ENCODE results near the gene GASK1A. TPM values are rescaled to one million over a fixed set of nuclear protein-coding genes. Genes with fewer than 3 reads are reported as not detected.

The GASK1A gene
- total and polyA plus RNA-seq, 4 donors: 0.79 to 22.8 (median 4.6) TPM

DNA sequence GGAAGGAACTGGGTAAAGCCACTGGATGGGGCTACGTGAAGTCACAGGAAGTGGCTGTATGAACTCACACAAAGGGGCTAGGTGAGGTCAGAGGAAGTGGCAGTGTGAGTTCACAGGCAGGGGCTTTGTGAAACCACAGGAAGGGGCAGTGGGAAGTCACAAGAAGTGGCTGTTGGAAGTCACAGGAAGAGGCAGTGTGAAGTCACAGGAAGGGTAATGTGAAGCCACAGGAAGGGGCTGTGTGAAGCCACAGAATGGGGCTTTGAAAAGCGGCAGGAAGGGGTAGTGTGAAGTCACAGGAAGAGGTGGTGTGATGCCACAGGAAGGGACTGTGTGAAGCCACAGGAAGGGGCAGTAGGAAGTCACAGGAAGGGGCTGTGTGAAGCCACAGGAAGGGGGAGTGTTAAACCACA, 34.6 kb downstream of the GASK1A start:
- Histone ChIP-seq H3K4me3 (ENCODE audit: low read depth in 1 of 3, low read length in 3 of 3) (no peak overlapping the region), H3K27me3 (ENCODE audit: control insufficient read depth in 4 of 4, insufficient read depth in 4 of 4, low read length in 3 of 4) (no peaks in the 10 kb centered on the region), H3K27ac (ENCODE audit: low read depth in 1 of 2, low read length in 2 of 2) (peak overlapping the region in 1 of 2 donors; percentile 19), H3K9me3 (ENCODE audit: control insufficient read depth in 4 of 4, low read length in 3 of 4) (peaks cover 0 to 2% (median 0%) of the 10 kb centered on the region in 4 donors), H3K36me3 (ENCODE audit: control insufficient read depth in 4 of 4, insufficient read depth in 3 of 4, low read depth in 1 of 4, low read length in 3 of 4) (no peaks in the 10 kb centered on the region), H3K4me1 (ENCODE audit: control insufficient read depth in 4 of 4, insufficient read depth in 4 of 4, low read length in 3 of 4) (peaks cover 0 to 2% (median 1%) of the 10 kb centered on the region in 4 donors), H3K9ac (ENCODE audit: low read depth in 1 of 2, low read length in 2 of 2) (no peak overlapping the region)
- 75% methylated on average over 2 of the region's 2 CpGs for WGBS
- DNase-seq (ENCODE audit: low spot score): no peak
- TF ChIP-seq FOXA1 (IDR thresholded peaks at IDR 0.05) (no peak), SP1 (IDR thresholded peaks at IDR 0.05) (no peak), JUND (IDR thresholded peaks at IDR 0.05) (no peak), FOXA2 (IDR thresholded peaks at IDR 0.05) (no peak), RXRA (IDR thresholded peaks at IDR 0.05) (no peak), EGR1 (IDR thresholded peaks at IDR 0.05; ENCODE audit: low read depth in 2 of 2) (no peak), TAF1 (conservative IDR thresholded peaks at IDR 0.05) (no peak), HNF4G (IDR thresholded peaks at IDR 0.05) (no peak), YY1 (IDR thresholded peaks at IDR 0.05) (no peak), RAD21 (IDR thresholded peaks at IDR 0.05) (no peak), GABPA (IDR thresholded peaks at IDR 0.05 in 1 of 2, conservative IDR thresholded peaks at IDR 0.05 in 1 of 2) (no peak), HNF4A (conservative IDR thresholded peaks at IDR 0.05) (no peak), NR2F2 (IDR thresholded peaks at IDR 0.05) (no peak)
- TF ChIP-seq, protein P1, sequence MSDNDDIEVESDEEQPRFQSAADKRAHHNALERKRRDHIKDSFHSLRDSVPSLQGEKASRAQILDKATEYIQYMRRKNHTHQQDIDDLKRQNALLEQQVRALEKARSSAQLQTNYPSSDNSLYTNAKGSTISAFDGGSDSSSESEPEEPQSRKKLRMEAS (IDR thresholded peaks at IDR 0.05): no peak
- TF ChIP-seq, protein P2, sequence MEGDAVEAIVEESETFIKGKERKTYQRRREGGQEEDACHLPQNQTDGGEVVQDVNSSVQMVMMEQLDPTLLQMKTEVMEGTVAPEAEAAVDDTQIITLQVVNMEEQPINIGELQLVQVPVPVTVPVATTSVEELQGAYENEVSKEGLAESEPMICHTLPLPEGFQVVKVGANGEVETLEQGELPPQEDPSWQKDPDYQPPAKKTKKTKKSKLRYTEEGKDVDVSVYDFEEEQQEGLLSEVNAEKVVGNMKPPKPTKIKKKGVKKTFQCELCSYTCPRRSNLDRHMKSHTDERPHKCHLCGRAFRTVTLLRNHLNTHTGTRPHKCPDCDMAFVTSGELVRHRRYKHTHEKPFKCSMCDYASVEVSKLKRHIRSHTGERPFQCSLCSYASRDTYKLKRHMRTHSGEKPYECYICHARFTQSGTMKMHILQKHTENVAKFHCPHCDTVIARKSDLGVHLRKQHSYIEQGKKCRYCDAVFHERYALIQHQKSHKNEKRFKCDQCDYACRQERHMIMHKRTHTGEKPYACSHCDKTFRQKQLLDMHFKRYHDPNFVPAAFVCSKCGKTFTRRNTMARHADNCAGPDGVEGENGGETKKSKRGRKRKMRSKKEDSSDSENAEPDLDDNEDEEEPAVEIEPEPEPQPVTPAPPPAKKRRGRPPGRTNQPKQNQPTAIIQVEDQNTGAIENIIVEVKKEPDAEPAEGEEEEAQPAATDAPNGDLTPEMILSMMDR (IDR thresholded peaks at IDR 0.05; ENCODE audit: low read depth, low read length, missing input control): no peak
- TF ChIP-seq, protein P3, sequence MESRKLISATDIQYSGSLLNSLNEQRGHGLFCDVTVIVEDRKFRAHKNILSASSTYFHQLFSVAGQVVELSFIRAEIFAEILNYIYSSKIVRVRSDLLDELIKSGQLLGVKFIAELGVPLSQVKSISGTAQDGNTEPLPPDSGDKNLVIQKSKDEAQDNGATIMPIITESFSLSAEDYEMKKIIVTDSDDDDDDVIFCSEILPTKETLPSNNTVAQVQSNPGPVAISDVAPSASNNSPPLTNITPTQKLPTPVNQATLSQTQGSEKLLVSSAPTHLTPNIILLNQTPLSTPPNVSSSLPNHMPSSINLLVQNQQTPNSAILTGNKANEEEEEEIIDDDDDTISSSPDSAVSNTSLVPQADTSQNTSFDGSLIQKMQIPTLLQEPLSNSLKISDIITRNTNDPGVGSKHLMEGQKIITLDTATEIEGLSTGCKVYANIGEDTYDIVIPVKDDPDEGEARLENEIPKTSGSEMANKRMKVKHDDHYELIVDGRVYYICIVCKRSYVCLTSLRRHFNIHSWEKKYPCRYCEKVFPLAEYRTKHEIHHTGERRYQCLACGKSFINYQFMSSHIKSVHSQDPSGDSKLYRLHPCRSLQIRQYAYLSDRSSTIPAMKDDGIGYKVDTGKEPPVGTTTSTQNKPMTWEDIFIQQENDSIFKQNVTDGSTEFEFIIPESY (IDR thresholded peaks at IDR 0.05): no peak
- TF ChIP-seq, protein P4, sequence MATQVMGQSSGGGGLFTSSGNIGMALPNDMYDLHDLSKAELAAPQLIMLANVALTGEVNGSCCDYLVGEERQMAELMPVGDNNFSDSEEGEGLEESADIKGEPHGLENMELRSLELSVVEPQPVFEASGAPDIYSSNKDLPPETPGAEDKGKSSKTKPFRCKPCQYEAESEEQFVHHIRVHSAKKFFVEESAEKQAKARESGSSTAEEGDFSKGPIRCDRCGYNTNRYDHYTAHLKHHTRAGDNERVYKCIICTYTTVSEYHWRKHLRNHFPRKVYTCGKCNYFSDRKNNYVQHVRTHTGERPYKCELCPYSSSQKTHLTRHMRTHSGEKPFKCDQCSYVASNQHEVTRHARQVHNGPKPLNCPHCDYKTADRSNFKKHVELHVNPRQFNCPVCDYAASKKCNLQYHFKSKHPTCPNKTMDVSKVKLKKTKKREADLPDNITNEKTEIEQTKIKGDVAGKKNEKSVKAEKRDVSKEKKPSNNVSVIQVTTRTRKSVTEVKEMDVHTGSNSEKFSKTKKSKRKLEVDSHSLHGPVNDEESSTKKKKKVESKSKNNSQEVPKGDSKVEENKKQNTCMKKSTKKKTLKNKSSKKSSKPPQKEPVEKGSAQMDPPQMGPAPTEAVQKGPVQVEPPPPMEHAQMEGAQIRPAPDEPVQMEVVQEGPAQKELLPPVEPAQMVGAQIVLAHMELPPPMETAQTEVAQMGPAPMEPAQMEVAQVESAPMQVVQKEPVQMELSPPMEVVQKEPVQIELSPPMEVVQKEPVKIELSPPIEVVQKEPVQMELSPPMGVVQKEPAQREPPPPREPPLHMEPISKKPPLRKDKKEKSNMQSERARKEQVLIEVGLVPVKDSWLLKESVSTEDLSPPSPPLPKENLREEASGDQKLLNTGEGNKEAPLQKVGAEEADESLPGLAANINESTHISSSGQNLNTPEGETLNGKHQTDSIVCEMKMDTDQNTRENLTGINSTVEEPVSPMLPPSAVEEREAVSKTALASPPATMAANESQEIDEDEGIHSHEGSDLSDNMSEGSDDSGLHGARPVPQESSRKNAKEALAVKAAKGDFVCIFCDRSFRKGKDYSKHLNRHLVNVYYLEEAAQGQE (IDR thresholded peaks at IDR 0.05): no peak

DNA sequence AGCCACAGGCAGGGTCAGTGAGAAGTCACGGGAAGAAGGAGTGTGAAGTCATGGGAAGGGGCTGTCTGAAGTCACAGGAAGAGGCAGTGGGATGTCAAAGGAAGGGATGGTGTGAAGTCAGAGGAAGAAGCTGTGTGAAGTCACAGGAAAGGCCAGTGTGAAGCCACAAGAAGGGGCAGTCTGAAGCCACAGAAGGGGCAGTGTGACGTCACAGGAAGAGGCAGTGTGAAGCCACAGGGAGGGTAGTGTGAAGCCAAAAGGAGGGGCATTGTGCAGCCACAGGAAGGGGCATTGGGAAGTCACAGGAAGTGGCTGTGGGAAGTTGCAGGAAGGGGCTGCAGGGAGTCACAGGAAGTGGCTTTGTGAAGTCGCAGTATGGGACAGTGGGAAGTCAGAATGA, 35.1 kb downstream of the GASK1A start:
- 82% methylated on average over 3 of the region's 3 CpGs for WGBS
- no peak for DNase-seq (ENCODE audit: low spot score)
- H3K9me3 ChIP-seq (ENCODE audit: control insufficient read depth in 4 of 4, low read length in 3 of 4): peaks cover 0 to 2% (median 0%) of the 10 kb centered on the region in 4 donors
- no peak overlapping the region for H3K4me3 ChIP-seq (ENCODE audit: low read depth in 1 of 3, low read length in 3 of 3)
- no peak overlapping the region for H3K9ac ChIP-seq (ENCODE audit: low read depth in 1 of 2, low read length in 2 of 2)
- H3K36me3 ChIP-seq (ENCODE audit: control insufficient read depth in 4 of 4, insufficient read depth in 3 of 4, low read depth in 1 of 4, low read length in 3 of 4): no peaks in the 10 kb centered on the region
- TF ChIP-seq, protein P5, sequence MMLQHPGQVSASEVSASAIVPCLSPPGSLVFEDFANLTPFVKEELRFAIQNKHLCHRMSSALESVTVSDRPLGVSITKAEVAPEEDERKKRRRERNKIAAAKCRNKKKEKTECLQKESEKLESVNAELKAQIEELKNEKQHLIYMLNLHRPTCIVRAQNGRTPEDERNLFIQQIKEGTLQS (IDR thresholded peaks at IDR 0.05): no peak
- TF ChIP-seq NR2F2 (IDR thresholded peaks at IDR 0.05): no peak
- no peaks in the 10 kb centered on the region for H3K27me3 ChIP-seq (ENCODE audit: control insufficient read depth in 4 of 4, insufficient read depth in 4 of 4, low read length in 3 of 4)
- peak overlapping the region in 1 of 2 donors; percentile 7 for H3K27ac ChIP-seq (ENCODE audit: low read depth in 1 of 2, low read length in 2 of 2)
- peaks cover 3 to 7% (median 5%) of the 10 kb centered on the region in 4 donors for H3K4me1 ChIP-seq (ENCODE audit: control insufficient read depth in 4 of 4, insufficient read depth in 4 of 4, low read length in 3 of 4)
